GM12874 (cell line): Measurements from ENCODE around the gene SLC29A4.

Experiments
- CTCF ChIP-seq: IDR thresholded peaks from 2 replicates; pipeline ENCODE4 v1.5.1; 2011; ENCODE audit warnings: low read depth, mild to moderate bottlenecking, control low read depth, low read length, moderate library complexity; ENCODE audit not compliant: insufficient read depth

SLC29A4 gene

DNA sequence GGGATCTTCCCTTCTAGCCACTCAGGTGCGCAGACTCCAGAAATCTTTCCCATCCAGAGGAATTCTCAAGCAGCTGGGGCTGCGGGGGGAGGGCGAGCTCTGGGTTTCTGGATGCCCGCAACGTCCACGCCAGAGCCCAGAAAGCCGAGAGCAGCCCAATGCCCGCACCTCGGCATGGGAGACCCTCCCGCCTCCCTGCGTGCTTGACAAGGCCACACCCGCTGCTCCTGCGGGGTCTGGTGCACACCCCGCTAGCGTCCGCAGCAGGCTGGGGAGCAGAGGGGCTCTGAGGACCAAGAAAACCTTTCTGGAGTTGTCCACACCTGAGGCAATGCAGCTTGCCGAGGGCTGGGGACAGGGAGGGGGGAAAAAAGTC is 66.2 kb downstream of the SLC29A4 start:
- no peak for TF ChIP-seq CTCF

- TF ChIP-seq CTCF = no peak
Measured at GRCh38 chr7:5349437-5350173, 66.9 kb downstream of the SLC29A4 start.

DNA sequence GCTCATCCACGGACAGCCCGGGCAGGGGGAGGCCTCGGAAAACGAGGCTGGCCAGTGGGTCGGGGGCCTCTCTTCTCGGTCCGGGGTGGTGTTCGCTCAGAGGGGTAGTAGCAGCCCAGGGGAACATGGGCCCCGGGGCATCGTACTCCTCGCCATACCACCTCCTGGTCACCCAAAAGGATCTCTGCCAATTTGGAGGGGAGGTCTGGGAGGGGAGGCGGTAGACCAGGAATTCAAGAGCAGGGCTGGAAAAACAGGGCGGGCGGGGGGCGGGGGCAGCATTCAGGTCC is 67.4 kb downstream of the SLC29A4 start:
- TF ChIP-seq CTCF = no peak

- no peak for TF ChIP-seq CTCF
Measured at GRCh38 chr7:5350600-5351385, 68.0 kb downstream of the SLC29A4 start.

DNA sequence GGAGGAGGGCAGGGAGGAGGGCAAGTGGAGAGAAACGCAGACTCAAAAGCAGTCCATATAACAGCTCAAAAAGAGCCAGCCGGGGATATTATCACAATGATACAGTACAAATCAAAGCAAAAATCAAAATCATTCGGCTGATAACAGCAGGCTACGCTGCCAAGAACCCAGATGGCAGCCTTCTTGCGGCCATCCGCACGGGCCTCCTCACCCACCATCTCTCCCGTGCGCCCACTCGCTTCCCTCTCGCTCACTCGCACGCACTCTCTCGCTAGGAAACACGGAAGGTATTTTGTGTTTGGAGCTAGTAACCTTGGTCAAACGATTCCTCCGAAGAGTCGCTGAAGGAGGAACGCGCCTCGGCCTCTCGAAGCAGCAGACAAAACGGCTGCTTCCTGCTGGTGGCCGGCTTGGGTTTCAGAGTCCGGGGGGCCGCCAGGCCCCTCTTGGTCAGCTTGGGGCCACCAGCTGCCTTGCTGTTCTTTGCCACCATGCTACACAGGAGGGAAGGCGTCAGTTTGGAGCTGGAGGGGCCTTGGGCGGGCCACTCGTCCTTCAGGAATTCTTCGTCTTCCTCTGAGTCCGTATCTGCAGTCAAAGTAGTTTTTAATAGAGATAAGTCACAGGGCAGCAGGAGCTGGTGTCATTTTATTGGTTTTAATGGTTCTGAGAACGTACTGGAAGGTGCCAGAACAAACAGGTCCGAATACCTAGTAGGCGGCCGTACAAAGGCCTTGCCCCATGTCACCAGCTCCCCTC is 68.9 kb downstream of the SLC29A4 start:
- TF ChIP-seq CTCF = no peak

DNA sequence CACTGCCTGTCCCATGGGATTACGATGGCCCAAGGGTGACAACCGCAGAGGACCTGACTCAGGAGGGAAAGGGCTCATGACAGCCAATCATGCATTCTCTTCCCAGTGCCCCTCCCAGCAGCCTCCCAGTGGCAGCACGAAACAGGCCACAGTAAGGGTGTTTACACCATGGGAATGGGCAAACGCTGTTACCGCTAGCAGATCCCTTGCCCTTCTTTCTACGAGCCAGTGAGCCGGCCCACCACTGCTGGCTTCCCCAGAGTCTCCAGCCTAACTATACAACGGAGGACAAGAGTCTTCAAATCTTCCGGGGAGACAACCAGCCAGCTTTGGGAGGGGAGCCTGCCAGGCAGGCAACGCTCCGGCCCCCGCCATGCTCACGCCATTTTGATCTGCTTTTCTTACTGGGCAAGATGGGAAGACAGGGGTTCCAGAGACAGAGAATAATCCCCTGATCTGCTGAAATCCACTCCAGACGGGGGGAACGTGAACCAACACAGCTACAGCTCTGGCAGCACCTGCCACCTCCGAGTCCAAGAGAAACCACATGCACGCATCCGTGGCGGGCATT is 69.8 kb downstream of the SLC29A4 start:
- TF ChIP-seq CTCF = no peak
